HG03095 (cell line): Measurements from ENCODE around the gene PRKG2.

Experiments used
- ATAC-seq: cut with Tn5 transposase; IDR thresholded peaks from one replicate; pipeline ENCODE4 v1.9.1; 2021; ENCODE audit warnings: moderate library complexity; ENCODE audit not compliant: unreplicated experiment

PRKG2 gene

DNA sequence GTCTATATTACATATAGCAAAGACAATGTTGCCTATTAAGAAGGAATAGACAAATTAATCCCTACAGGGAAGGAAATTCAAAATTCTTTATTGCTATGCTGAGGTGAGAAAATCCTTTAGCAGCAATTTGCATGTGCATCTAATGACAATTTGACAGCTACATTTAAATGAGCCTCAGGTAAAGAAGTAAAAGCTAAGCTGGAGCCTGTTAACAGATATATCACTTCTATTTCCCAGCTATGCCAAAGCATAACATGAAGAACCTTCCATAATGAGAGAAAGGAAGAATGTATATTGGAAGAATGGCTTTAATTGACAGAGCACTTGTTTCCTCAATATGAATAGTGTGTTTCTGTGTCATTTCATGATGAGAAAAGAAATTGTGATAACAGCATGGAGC lies 112.9 kb downstream of the PRKG2 start:
- no peak for ATAC-seq

DNA sequence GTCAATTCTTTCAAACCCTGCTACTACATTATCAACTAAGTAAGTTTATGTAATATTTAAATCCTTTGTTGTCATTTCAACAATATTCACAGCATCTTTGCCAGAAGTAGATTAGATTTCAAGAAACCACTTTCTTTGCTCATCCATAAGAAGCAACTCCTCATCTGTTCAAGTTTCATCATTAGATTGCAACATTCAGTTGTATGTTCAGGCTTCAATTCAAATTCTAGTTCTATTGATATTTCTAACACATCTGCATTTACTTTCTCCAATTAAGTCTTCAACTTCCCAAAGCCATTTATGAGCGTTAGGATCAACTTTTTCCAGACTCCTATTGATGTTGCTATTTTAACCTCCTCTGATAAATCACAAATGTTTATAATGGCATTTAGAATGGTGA lies 118.5 kb downstream of the PRKG2 start:
- no peak for ATAC-seq

DNA sequence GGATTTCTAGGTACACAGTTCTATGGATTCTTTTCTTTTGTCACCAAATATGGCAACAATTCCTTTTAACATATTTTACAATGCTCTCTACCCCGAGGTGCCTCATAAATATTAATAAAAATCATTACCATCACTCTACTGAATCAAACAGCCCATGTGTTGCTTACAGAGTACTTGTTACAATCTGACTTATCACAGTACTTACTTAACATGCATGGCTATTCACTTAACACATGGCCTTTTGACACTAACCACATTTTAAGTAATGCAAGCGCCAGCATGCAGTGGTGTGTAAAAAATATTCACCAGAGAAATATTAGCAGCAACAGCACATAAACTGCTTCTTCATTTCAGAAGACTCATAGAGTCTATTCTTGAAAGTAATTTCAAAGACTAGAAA lies 119.6 kb downstream of the PRKG2 start:
- no peak for ATAC-seq

DNA sequence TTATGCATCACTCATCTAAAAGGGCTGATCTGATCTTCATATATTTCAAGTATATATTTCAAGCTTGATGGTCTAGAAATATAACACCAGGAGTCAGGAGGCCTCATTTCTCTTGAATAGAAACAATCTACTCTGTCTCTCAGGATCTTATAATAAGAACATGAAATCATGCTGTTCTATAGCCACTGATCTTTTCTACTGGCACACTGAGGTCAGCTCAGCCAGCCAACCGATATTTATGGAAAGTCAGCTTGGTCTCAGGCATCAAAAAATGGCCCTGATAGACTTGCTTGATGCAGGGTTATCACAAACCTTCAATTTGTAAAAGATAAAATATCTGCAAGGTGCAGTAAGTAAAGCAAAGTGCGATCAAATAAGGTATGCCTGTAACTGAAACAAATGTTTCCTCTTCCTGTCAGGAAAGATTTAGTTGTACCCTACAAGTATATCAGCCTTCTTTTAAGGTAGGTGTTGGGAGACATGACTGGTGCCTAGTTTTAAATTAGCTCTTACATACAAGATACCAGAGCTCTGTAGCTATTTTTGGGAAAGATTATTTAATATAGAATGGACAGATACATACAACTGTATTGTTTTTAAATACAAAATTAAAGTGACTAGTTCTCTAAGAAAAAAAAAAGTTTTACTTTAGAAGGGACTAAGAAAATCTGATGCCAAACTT lies 121.2 kb downstream of the PRKG2 start:
- no peak for ATAC-seq

DNA sequence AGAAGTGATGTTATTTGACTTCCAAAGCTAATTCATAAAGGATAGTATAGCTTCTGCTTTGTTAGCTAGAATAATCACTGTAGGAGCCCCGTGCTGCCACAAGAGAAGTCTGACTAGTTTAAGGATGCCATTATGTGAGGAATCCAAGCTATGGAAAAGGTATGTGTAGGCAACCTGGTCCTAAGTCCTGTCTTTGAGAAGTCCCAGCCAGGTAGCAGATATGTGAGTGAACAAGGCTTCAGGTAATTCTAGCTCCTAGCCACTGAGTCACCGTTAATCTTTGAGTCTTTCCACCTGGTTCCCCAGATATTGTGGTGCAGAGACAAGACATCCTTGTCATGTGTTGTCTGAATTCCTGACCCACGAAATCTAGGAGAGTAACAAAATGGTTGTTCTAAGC lies 129.0 kb downstream of the PRKG2 start:
- ATAC-seq = no peak

DNA sequence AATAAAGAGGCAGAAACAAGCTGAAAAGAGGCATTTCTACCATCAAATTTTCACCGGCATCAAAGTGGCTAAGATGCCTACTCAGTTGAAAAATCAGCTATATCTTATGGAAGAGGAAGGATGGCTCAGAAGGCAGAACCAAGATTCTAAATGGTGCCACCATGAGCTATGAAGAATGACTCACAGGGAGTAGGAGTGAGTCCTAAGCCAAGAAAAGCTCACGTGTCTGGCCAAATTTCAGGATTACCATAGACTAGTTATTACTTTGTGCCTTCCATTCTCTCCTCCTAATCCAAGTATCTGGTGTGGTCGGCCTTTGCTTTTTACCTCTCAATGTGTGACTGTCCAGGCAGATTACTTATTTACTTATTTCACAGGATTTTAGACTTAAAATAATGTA lies 129.7 kb downstream of the PRKG2 start:
- no peak for ATAC-seq

DNA sequence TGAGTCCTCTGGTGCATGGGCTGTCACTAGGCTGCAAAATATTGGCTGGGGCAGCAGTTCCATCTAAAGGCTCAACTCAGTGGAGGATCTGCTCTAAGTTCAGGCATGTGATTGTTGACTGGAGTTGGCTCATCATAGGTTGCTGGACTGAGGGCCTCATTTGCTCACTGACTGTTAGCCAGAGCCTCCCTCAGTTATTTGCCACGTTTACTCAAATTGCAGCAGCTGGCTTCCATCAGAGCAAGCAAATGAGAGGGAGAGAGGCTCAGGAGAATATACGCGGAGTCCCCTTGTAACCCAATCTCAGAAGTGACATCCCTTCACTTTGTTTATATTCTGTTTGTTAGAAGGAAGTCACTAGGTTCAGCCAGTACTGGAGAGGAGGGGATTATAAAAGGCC lies 130.4 kb downstream of the PRKG2 start:
- no peak for ATAC-seq

DNA sequence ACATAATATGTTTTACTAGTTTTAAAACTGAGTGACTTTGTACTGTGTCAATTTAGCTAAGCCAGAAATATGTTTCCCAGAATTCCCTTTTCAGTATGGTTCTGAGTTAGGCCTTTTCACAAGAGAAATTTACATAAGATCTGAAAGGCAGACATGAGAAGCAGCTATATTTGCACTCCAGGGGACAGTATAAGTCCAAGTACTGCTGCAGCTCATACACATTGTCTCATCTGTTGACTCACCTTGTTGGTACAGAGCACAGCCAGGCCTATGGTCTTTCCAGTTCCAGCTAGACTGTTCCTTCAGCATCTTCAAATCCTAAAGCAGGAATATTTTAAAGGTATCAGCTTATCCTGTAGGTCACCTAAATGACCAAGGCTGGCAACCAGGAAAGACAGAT lies 131.0 kb downstream of the PRKG2 start:
- ATAC-seq = no peak

DNA sequence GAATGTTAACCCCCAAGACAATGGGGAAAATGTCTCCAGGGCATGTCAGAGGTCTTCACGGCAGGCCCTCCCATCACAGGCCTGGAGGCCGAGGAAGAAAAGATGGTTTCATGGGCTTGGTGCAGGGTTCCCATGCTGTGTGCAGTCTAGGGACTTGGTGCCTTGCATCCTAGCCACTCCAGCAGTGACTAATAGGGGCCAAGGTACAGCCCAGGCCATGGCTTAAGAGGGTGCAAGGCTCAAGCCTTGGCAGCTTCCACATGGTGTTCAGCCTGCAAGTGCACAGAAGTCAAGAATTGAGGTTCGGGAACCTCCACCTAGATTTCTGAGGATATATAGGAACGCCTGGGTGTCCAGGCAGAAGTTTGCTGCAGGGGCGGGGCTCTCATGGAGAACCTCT lies 133.9 kb downstream of the PRKG2 start:
- ATAC-seq = no peak

DNA sequence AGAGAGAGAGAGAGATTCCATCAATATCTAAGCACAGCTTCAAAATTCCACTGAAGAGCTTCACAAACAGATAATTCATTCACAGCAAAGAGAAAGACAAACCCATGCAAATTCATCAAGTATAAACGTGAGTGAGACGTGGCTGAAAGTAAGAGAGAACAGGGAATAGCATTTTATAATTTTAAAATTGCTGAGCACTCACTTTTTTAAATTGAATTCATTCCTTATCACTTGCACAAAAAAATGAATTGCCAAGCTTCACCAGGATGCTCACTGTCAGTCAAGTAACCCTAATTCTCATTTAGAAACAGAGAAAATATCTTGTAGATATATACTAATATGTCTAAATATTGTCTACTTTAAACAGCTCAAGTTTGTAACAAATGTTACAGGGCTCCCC lies 144.0 kb downstream of the PRKG2 start:
- no peak for ATAC-seq

DNA sequence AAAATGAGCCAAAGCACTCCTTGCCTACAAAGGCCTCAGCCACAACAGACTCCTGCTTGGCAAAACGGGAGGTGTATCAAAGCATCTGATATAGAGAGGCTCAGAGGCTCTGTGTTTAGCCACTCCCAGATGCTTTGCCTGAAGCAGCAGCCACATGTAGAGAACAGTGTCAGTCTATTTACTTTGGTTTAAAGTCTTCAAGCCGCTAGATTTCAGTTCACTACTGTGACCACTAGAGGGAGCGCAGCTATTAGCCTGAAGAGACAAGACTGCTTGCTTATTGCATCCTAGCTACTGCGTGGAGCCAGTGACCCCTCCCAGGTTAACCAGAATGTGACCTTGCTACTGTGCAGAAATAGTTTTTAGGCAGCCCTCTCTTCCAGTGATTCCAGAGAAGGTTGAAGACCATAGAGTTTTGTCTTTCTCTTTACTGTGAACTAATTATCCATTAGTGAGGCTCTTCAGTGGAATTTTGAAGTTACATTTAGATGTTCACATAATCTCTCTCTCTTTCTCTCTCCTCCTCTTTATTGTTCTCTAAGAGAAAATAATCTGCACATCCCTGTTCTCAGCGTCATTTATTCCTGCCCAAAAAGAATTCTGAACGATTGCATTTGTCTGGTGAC lies 145.2 kb downstream of the PRKG2 start:
- ATAC-seq = peak; percentile 98

DNA sequence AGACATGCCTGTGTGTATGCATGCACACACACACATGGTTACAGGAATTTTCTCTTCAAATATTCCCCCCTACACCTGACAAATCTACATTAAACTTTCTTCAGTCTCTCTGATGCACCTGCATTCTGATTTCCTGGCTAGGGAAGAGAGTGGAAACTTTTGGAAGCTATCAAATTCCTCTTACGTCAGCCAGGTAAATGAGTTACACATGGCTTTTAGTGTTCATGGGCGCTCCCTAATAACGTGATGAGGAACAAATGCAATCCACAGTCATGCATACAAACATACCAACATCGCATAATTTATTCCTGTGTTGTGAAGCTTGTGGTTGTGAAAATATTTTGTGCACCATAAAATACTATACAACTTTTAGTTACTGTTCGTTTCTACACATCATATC lies 149.6 kb downstream of the PRKG2 start:
- no peak for ATAC-seq

DNA sequence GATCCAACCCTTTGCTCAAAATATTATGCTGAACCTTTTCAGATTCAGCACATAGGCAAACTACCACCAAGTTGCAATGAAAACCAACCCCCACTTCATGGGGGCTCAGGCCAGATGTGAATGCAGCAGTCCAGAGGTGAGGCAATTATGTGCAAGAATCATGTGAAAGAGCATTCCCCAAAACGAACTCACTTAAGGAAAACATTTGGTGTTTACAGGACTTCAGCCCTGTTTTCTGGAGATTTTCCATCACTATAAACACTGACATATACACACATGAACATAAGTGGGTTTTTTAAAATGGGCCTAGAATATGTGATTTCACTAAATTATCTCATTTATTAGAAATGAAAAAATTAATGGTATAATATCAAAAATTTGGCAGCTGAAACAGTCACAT lies 153.0 kb downstream of the PRKG2 start:
- ATAC-seq = no peak

DNA sequence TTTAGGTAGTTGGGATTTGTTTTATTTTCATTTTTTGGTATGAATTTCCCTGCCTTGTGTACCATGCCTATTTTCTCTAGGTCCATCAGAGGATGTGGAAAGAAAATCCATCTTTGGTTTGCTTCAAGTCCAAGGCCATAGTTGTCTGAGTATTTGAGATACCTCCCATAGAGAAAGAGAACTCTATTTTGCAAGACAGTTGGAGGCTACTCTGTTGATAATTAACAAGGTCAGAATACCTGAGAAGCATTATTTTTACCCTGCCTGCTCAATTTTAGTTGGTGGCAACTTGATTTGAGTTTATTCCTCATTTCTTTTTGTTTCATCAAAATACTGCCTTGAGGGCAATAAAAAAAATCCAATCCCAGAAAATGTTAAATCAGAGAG lies 153.7 kb downstream of the PRKG2 start:
- ATAC-seq = no peak

DNA sequence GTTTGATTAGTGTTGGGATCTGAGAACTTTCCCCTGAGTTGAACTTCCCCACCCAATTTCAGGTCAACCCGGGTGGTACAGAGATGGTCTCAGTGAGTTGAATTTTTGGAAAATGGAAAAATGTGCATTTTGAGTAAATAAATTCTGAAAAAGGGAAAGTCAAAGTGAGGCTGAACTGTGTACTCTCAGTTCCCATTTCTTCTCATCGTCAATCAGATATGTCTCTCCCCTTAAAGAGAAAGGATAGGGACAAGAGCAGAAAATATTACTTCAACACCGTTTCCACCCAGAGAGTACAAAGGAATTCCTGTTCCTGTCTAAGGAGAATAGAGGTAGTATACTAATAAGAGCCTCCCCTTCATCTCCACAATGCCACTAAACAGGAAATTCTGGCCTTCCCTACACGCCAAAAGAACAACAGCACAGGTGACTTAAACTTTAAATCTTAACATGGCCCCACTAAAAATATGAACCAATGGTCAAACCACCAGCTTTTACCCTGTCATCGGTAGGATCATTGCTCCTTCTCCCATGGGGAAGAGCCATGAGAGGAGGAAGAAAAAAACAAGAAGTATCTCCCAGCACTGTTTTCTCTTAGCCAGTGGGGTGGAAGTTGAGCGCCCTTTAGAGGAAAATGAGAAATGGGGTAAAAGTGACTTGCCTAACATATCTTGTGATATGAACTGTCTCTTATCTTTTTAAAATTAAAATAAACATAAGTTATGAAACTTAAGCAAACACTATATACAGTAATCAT lies 154.3 kb downstream of the PRKG2 start:
- no peak for ATAC-seq

DNA sequence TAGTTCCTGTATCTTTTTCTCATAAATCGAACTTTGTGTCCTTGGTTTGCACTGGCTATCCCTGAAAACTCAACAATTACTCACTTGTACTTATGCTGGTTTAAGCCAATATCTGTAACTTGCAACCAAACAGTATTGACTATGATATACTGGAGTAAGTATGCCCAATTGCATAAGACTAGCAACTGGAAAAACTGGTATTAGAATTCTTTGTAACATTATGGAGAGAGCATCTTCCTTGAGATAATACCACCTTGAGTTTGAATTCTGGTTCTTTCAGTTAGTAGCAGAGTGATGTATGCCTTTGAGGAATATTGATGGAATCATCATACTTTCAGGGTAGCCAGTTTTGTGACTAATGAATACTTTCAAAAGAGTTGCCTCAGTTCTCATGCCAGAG lies 156.4 kb downstream of the PRKG2 start:
- ATAC-seq = no peak

DNA sequence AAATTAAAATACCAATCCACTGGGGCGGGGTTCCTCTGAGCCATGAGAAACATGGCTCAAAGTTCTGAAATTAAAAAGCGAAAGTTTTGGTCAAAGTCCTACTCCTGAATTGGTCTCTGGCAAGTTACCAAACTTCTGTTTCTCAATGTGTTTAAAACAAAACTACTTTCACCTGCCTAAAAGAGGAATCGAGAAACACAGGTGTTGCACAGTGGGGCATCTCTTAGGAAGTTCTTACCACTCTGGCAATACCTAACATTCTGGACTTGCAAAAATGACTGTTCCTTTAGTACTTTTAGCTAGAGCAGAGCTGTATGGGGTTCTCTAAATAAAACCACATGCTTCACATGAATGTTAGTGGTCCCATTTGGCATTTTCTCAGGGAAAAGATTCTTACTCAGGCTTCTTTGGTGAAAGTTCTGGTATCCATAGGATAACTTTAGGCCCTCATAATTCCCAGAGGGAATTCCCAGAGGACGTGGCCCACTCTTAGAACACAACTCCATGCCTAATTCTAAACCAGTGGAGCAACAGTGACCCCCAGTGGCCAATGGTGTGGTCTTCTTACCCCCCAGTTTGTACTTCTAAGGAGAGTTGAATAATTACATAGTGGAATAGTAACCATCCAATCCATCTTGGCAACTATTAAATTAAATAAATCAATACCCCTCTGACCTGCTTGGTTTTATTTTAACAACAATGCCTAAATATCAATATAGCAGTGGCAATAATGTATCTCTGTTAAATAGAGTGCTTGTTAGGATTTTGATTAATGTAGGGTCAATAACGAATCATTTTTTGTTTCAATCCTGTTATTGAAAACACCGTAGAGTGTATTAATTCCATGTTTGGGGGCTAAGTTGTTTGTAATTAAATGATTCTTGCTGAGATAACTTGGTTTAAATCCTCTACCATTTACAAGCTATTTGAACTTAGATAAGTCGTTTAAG lies 162.6 kb downstream of the PRKG2 start:
- peak; percentile 98 for ATAC-seq

DNA sequence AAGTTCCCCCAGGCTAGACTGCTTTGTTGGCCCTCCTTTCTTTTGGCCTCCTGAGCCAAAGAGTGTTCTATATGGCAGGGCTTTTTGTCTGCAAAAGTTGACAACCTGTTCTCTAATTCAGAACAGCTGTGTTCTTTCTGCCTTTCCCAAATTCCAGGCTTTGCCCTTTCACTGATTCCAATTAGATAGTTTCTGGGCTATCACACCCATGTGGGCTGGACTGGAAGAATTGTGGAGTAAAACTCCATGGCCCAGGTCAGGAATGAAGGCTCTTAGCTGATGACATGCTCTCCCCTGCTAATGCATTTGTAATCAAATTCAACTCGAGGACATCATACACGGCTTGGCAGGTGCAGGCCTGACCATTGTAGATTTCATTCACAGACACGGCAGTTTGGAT lies 165.1 kb downstream of the PRKG2 start:
- no peak for ATAC-seq

DNA sequence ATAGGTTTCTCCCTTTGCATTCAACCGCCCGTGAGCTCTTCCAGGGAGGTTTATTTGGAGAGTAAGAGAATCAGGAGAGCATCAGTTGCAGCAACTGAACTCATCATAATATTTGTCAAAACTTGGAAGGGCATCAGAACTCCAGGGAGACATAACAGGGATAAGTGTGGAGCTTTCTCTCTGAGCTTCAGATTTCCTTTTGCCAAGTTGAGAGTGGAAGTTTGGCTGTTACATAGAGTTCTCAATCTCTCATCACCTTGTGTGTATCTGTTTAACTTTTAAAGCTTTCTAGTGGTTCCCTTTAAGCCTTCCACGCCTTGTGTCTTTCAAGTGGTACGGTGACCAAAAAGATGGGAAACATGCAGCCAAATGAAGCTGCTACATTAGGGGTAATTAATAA lies 165.7 kb downstream of the PRKG2 start:
- no peak for ATAC-seq

DNA sequence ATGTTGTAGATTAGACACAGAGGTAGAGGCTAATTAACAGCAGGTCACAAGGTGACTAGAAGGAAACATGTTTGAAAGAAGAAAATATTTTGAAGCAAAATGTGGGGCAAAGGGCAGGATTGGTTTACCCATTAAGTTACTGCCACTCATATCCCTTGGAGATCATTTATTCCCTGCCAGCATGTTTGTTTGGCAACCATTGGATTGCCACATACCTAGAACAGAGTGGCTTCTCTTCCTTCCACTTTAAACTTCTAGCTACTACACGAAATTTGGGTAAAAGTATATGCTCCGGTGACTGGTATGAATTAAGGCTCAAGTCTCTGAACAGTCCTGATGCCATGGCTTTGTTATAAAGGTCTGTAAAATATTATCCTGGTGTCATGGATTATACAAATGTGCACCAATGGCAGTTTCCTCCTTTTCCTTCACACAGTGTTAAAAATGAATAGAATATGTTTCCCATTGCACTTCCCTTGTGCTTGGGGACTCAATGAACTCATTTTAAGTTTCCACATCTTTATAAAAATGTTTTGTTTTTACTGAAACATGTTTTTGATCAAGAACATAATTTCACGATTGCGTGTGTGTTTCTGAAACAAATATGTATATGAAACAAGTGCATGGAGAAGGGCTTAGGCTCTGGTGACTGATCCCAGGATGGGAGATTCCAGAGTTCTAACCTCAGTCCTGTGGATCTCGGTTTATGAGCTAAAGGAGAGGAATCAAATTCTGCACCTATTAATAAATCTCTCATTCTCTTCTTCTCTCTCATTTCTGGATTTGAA lies 172.2 kb downstream of the PRKG2 start:
- ATAC-seq = no peak
